Fibroblast of mammary gland (primary cell): ENCODE results near the gene RFX3.

Experiments
- DNase-seq: peaks from one replicate; pipeline ENCODE4 v3.0.0-alpha.2; 2010; ENCODE audit warnings: low read depth
- H3K4me3 ChIP-seq: 2 replicates; pipeline ENCODE4 v1.5.1; 2011; ENCODE audit warnings: low read depth, mild to moderate bottlenecking, low read length, moderate library complexity; ENCODE audit not compliant: control insufficient read depth
- TF ChIP-seq, protein P1 (sequence below): conservative IDR thresholded peaks from 2 replicates; pipeline ENCODE4 v1.5.1; 2011; ENCODE audit warnings: low read depth, low read length, inconsistent platforms; ENCODE audit not compliant: control insufficient read depth, insufficient read depth

The RFX3 gene

DNA sequence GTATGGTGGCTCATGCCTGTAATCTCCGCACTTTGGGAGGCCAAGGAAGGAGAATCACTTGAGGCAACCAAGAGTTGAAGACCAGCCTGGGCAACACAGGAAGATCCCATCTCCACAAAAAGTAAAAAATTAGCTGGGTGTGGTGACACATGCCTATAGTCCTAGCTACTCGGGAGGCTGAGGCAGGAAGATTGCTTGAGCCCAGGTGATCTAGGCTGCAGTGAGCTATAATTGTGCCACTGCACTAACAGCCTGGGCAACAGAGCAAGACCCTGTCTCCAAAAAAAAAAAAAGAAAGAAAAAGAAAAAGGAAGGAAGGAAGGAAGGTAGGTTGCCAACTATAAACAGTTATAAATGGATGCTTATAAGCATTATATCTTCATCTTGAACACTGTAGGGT lies 51.0 kb downstream of the RFX3 start:
- DNase-seq = no peak
- TF ChIP-seq, protein P1, sequence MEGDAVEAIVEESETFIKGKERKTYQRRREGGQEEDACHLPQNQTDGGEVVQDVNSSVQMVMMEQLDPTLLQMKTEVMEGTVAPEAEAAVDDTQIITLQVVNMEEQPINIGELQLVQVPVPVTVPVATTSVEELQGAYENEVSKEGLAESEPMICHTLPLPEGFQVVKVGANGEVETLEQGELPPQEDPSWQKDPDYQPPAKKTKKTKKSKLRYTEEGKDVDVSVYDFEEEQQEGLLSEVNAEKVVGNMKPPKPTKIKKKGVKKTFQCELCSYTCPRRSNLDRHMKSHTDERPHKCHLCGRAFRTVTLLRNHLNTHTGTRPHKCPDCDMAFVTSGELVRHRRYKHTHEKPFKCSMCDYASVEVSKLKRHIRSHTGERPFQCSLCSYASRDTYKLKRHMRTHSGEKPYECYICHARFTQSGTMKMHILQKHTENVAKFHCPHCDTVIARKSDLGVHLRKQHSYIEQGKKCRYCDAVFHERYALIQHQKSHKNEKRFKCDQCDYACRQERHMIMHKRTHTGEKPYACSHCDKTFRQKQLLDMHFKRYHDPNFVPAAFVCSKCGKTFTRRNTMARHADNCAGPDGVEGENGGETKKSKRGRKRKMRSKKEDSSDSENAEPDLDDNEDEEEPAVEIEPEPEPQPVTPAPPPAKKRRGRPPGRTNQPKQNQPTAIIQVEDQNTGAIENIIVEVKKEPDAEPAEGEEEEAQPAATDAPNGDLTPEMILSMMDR = no peak
- H3K4me3 ChIP-seq = no peak overlapping the region

DNA sequence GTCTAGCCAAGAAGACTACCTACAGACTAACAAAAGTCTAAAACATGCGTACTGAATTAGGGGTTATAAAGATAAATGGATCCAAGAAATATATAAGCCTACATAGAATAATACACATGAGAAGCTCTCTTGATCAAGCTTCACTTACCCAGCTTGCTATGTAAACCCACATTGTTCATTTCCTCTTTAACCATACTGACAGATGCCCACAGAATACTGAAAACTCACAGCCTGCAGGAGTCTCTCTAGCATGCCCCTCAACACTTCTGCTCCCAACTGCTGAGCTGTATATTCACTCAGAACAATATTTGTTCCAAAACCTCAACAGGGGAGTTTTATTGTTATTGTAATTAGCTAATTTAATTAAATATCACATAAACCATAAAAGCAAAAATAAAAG lies 52.4 kb downstream of the RFX3 start:
- no peak overlapping the region for H3K4me3 ChIP-seq
- no peak for DNase-seq
- TF ChIP-seq, protein P1 = no peak

DNA sequence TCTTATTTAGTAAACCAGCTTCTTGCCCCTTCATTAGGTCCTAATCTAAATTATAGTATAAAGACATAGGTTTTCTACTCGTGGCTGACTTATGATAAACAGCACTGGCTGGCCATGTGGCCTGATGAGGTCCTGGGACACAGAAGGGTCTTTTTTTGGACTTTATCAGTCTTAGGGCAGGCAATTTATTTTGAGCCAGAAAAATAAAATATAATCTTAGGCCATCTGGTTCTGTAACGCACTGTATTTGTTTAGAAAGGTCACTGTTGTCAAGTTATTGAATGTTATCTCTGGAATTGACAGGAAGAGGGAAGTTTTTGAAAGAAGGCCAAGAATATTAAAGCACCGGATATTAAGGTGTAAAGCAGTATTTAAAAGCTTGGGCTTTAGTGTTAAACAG lies 53.9 kb downstream of the RFX3 start:
- no peak for DNase-seq
- no peak overlapping the region for H3K4me3 ChIP-seq
- TF ChIP-seq, protein P1 = no peak

DNA sequence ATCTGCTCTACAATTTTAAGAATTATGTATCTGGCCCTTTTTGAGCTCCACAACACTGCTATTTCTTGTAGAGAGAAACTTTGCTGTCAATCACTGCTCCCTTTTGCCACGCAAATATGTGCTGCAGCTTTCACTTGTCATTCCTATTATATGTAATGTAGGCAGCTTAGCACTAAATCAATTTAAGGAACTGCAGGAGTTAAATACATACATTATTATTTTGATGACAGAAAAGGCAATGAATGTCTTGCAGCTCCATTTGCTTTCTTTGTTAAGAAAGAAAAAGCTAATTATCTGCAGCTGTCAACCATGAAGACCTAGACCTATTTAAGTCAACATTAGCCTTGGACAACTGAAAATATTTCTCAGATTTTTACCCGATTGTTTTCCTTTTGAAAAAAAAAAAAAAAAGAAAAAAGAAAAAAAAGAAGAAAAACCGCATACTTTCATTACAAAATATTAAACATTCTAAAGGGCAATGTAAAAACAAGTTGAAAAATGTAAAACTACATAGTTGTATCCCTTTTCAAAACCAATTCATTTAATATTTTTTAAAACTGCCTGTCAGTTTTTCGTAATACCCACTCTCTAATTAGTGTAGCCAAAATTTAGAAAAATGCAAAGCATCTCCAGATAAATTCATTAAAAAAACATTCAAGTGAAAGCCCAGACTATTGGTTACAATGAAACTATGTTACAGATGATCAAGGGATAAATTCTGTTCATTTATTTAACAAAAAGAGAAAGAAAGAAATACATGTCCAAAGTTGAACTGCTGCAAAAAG lies 57.2 kb downstream of the RFX3 start:
- TF ChIP-seq, protein P1 = no peak

DNA sequence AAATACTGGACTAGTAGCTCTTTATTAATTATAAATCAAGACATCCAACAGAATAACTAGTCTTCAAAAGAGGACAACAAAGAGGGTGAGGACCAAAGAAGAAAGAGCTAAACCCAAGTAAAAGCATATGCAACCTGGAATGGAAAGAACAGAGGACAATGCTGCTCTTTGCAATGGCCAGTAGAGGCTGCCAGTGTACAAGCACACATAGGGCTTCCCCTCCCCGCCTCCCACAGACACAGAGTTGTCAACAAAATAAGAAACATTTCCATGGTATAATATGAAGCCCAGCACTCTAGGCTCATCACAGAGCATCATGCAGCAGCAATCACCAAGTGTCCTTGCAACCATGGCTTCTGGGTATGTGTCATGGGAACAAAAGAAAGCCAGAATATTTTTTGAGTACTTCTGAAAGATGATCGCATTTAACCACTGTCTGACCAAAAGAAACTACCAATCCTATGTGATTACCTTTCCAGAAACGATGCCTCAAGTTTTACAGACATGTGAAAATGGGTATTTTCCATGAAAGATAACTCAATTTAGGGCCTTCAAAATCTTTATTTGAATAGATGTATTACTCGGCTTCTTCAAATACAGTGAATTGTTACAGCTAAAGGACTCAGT lies 58.1 kb downstream of the RFX3 start:
- H3K4me3 ChIP-seq = no peak overlapping the region

More for the DNA sequence above, 57.2 kb downstream of the RFX3 start:
- no peak overlapping the region for H3K4me3 ChIP-seq
- DNase-seq = no peak

DNA sequence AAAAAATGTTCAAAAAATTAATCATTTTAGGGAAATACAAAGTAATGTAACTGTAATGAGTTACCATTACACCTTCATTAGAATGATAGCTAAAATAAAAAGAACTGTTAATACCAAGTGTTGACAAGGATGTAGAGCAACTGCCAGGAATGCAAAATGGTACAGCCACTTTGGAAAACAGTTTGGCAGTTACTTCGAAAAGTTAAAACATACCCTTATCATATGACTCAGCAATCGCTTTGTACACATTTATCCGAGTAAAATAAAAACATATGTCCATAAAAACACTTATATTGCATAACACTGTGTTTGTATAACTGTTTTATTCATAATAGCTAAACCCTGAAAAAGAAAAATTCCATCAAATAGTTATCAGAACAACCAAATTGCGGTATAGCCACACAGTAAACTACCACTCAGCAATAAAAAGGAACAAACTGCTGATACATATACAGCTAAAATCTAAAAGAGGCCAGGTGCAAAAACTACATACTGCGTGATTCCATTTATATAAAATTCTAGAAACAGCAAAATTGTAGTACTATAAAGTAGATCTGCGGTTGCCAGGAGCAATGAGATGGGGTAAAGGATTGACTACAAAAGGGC lies 61.7 kb downstream of the RFX3 start:
- DNase-seq = peak; percentile 61
- no peak overlapping the region for H3K4me3 ChIP-seq
- TF ChIP-seq, protein P1 = no peak

More for the DNA sequence above, 58.1 kb downstream of the RFX3 start:
- TF ChIP-seq, protein P1 = peak; percentile 99
- peak; percentile 72 for DNase-seq
